Ascending aorta (tissue), 2 donors: Measurements from ENCODE around the gene FAM222A. TPM values are rescaled to one million over a fixed set of nuclear protein-coding genes. Genes with fewer than 3 reads are reported as not detected.

Source experiments
- DNase-seq, 2 donors: peaks; one replicate each; pipeline ENCODE4 v3.0.0-alpha.2; 2019; ENCODE audit warnings: low spot score in 2 of 2
- H3K27ac ChIP-seq, 2 donors: fragments of 200-600 bp; sonication (generic); one replicate each; pipeline ENCODE4 v1.5.1; 2016 to 2017; ENCODE audit warnings: mild to moderate bottlenecking in 1 of 2
- H3K27me3 ChIP-seq: fragments of 200-600 bp; sonication (generic); one replicate; pipeline ENCODE4 v1.5.1; 2017
- H3K36me3 ChIP-seq, 2 donors: fragments of 200-600 bp; sonication (generic); one replicate each; pipeline ENCODE4 v1.5.1; 2016
- H3K4me1 ChIP-seq, 2 donors: fragments of 200-600 bp; sonication (generic); one replicate each; pipeline ENCODE4 v1.5.1; 2016 to 2017; ENCODE audit warnings: mild to moderate bottlenecking in 1 of 2
- H3K4me3 ChIP-seq, 2 donors: fragments of 200-600 bp; sonication (generic); one replicate each; pipeline ENCODE4 v1.5.1; 2016 to 2017; ENCODE audit warnings: mild to moderate bottlenecking in 1 of 2
- H3K9me3 ChIP-seq, 2 donors: fragments of 200-600 bp; sonication (generic); one replicate each; pipeline ENCODE4 v1.5.1; 2016
- intact Hi-C: fragments of 100-400 bp; cut with DNase I; formaldehyde crosslinking; loops from one replicate; pipeline ENCODE4 v1.15.1; 2023
- total RNA-seq: library from RNA; depleted of rRNA; stranded (reverse); fragments of >200 nt; gene quantifications from one replicate; pipeline ENCODE4 v1.1.0, GENCODE V29; 2016
- TF ChIP-seq, protein P1 (sequence below), 3 experiments: fragments of 200-600 bp in 2 of 3; fragments of 450-650 bp in 1 of 3; sonication (generic) in 2 of 3; IDR thresholded peaks; one replicate each; pipeline ENCODE4 v1.5.1; 2016 to 2019; ENCODE audit warnings: antibody characterized with exemption in 3 of 3, mild to moderate bottlenecking in 1 of 3, moderate library complexity in 1 of 3

FAM222A gene
- total RNA-seq, 1 donor from 2014 or later, result 3.3 TPM

DNA sequence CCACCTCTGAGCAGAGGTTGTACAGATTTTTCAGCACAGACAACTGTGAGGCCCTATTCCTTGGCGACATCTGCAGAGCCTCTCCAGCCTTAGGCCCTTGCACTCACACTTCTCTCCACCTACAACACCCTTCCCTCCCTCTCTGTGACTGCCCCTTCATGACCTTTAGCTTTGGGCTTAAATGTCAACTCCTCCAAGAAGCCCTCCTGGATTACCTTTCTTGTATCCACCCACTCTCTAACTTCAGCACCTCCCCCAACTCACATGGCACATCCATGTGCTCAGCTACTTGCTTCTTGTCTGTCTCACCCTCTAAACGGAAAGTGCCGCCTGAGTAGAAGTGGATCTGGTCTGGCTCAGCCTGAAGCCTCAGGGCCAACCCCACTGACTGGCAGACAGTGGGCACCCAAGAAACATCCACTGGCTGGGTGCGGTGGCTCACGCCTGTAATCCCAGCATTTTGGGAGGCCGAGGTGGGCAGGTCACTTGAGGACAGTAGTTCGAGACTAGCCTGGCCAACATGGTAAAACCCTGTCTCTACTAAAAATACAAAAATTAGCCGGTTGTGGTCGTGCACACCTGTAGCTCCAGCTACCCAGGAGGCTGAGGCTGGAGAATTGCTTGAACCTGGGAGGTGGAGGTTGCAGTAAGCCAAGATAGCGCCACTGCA, 97.5 kb downstream of the FAM222A start:
- Histone ChIP-seq H3K27ac (no peak overlapping the region), H3K9me3 (no peaks in the 10 kb centered on the region), H3K27me3 (no peaks in the 10 kb centered on the region), H3K36me3 (no peaks in the 10 kb centered on the region), H3K4me3 (no peak overlapping the region), H3K4me1 (no peaks in the 10 kb centered on the region)
- no peak for DNase-seq
- TF ChIP-seq, protein P1, sequence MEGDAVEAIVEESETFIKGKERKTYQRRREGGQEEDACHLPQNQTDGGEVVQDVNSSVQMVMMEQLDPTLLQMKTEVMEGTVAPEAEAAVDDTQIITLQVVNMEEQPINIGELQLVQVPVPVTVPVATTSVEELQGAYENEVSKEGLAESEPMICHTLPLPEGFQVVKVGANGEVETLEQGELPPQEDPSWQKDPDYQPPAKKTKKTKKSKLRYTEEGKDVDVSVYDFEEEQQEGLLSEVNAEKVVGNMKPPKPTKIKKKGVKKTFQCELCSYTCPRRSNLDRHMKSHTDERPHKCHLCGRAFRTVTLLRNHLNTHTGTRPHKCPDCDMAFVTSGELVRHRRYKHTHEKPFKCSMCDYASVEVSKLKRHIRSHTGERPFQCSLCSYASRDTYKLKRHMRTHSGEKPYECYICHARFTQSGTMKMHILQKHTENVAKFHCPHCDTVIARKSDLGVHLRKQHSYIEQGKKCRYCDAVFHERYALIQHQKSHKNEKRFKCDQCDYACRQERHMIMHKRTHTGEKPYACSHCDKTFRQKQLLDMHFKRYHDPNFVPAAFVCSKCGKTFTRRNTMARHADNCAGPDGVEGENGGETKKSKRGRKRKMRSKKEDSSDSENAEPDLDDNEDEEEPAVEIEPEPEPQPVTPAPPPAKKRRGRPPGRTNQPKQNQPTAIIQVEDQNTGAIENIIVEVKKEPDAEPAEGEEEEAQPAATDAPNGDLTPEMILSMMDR (IDR thresholded peaks at IDR 0.05), result no peak
- intact Hi-C loops, result no loop called here

DNA sequence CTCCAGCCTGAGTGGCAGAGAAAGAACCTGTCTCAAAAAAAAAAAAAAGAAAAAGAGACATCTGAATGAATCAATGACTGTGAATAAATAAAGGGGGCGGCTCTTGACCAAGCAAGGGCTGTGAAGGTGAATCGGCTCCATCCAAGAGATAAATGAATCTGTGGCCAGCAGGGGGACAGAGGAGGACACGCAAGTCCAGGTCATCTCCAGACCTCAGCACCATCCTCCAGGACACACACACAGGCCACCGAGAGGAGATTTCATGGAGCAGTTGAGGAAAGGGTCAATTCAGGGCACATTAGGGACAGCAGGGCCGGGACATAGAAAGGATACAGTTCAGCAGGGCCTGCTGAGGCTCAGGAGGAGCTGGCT, 98.0 kb downstream of the FAM222A start:
- Histone ChIP-seq H3K27ac (no peak overlapping the region), H3K9me3 (no peaks in the 10 kb centered on the region), H3K4me1 (no peaks in the 10 kb centered on the region), H3K4me3 (no peak overlapping the region), H3K36me3 (no peaks in the 10 kb centered on the region), H3K27me3 (no peaks in the 10 kb centered on the region)
- TF ChIP-seq, protein P1 (IDR thresholded peaks at IDR 0.05), result no peak
- DNase-seq, result no peak
- intact Hi-C loops, result no loop called here

DNA sequence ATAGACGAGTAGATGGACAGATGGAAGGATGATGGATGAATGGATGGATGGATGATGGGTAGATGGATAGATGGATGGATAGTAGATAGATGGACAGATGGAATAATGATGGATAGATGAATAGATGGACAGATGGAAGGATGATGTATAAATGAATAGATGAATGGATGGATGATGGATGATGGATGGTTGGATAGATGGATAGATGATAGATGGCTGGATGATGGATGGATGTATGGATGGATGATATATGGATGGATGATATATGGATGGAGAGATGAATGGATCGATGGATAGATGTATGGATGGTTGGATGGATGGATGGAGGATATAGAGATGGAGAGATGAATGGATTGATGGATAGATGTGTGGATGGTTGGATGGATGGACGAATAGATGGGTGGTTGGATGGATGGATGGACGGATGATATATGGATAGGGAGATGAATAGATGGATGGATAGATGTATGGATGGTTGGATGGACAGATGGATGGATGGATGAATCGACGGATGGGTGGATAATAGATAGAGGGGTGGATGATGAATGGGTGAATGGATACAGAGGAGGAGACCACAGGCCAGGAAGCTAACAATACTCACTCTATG, 100.3 kb downstream of the FAM222A start:
- H3K27me3 ChIP-seq, result no peaks in the 10 kb centered on the region

DNA sequence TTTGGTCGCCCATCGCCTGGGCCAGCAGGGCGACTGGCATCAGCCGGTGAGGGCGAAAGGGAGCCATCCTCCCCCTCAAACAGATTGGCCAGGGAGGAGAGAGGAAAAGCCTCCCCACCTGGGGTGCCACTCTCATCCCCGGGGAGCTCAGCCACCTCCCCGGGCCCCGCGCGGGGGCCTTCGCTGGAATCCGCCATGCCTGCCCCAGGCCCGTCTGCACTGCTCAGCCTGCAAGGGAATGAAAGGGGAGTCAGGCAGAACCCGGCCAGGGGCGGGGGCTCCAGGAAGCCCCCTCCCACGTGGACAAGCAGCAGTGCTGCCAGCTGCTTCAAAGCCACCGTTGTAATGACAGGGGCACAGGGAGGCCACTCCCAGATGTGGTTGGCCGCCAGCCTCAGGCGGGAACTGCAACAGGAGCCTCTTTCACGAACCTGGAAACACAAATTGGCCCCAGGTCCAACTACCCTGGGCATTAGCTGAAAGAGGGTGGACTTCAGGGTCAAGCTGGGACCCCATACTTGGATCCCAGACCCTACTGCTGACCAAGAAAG, 101.0 kb downstream of the FAM222A start:
- no peaks in the 10 kb centered on the region for H3K36me3 ChIP-seq
- H3K9me3 ChIP-seq, result no peaks in the 10 kb centered on the region
- H3K27me3 ChIP-seq, result no peaks in the 10 kb centered on the region
- intact Hi-C loops, result no loop called here
- no peak overlapping the region for H3K4me3 ChIP-seq
- no peak overlapping the region for H3K27ac ChIP-seq
- DNase-seq, result no peak
- TF ChIP-seq, protein P1 (IDR thresholded peaks at IDR 0.05), result no peak
- no peaks in the 10 kb centered on the region for H3K4me1 ChIP-seq

More for the DNA sequence above, 100.3 kb downstream of the FAM222A start:
- Histone ChIP-seq H3K36me3 (no peaks in the 10 kb centered on the region), H3K9me3 (no peaks in the 10 kb centered on the region), H3K27ac (no peak overlapping the region), H3K4me3 (no peak overlapping the region), H3K4me1 (no peaks in the 10 kb centered on the region)
- intact Hi-C loops, result no loop called here
- DNase-seq, result no peak
- TF ChIP-seq, protein P1 (IDR thresholded peaks at IDR 0.05), result no peak

DNA sequence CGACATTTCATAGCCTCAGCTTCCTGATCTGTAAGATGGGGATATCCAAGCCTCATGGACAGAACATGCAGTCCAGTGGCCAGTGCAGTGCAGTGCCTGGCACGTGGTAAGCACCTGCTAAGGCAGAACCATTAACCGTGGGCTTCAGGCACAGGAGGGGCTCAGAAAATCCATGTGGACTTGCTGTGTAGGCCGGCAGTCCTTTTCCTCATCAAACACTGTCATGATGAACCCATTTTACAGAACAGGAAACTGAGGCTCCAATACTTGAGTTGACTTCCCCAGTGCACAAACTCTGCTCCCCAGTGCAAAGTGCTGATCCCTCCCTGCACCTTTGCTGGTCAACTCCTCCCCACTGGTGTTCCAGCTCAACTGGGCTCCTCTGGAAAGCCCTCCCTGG, 101.6 kb downstream of the FAM222A start:
- intact Hi-C loops, result no loop called here
- no peaks in the 10 kb centered on the region for H3K4me1 ChIP-seq
- H3K36me3 ChIP-seq, result no peaks in the 10 kb centered on the region
- no peak overlapping the region for H3K27ac ChIP-seq
- TF ChIP-seq, protein P1 (IDR thresholded peaks at IDR 0.05), result no peak
- H3K4me3 ChIP-seq, result no peak overlapping the region
- no peak for DNase-seq
- H3K9me3 ChIP-seq, result no peaks in the 10 kb centered on the region
- H3K27me3 ChIP-seq, result no peaks in the 10 kb centered on the region
